AG08396 (cell line): ENCODE measurements around the gene CREB1.

ENCODE experiments used
- DNase-seq: peaks from one replicate; pipeline ENCODE4 v3.0.0; 2012; ENCODE audit warnings: low spot score, mixed read lengths

CREB1 gene

GRCh38 chr2:207504513-207505170 is 25.1 kb upstream of the CREB1 start:
- DNase-seq: peak; percentile 51

GRCh38 chr2:207505171-207505570 is 24.6 kb upstream of the CREB1 start:
- DNase-seq: no peak

DNA sequence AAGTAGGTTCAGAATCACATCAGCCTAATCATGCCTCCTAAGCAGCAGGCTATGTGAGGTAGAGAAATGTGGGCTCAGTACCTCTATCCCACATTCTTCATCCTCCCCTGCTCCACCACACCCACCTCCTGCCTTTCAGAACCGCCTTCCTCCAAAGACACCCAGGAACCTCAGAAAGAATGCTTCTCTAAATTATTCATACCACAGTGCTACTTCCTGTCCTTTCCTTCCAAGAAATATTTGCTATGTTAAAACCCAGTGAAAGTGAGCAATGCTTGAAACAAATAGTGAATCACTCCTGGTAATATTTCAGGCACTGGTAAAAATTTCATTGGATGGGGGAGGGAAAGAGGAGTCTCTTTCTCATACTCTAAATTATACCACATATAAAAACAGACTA is 24.0 kb upstream of the CREB1 start:
- DNase-seq: peak; percentile 51

DNA sequence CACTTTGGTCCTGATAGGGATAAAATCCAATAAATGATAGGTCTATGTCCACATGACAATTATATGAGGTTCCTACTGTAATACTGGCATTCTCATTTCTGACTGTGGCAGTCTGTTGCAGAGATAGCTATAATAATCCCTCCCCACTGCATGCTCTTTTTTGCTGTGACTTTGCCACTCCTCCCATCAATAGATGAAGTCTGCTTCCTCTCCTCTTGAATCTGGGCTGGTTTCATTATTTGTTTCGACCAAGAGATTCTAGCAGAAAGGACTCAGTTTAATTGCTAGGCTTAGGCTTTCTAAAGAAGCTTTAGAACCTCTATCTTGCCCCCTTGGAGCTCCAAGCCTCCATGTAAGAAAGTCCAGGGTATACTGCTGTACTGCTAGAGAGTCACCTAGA is 23.3 kb upstream of the CREB1 start:
- DNase-seq: no peak

DNA sequence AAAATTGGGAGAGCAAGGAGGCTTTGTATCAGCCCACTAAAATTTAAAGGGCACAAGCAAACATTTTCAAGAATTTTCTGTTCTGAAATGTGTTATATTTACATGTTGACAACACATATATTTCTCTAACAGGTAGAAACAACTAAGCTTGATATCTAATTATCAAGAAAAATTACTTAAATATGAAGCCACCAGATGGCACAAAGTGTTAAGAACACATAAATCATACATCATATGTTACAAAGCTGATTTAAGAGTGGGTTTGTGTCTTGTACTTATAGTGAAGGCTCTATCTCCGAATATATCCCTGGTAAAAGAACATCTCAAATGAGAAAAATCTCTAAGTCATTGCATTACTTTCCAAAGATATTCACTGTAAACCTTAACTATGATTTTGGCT is 19.6 kb upstream of the CREB1 start:
- no peak for DNase-seq

GRCh38 chr2:207511851-207512250 is 17.9 kb upstream of the CREB1 start:
- no peak for DNase-seq

DNA sequence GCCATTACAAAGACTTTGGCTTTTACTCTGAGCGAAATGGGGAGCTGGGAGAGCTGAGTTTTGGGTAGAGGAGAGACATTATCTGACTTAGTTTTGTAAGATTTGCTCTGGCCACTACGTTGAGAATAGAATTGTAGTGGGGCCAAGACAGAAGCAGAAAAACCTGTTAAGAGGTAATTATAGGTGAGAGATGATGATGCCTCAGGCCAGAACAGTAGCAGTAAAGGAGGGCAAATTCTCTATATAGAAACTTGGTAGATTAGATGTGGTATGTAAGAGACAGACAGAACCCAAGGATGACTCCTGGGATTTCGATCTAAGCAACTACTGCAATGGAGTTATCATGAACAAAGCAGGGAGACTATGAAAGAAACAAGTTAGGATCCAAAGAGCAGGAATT is 17.4 kb upstream of the CREB1 start:
- no peak for DNase-seq

- peak; percentile 69 for DNase-seq
Observed at GRCh38 chr2:207513551-207514257, 16.1 kb upstream of the CREB1 start.

GRCh38 chr2:207514451-207514850 is 15.3 kb upstream of the CREB1 start:
- no peak for DNase-seq

GRCh38 chr2:207515671-207516070 is 14.1 kb upstream of the CREB1 start:
- no peak for DNase-seq

GRCh38 chr2:207516206-207516605 is 13.6 kb upstream of the CREB1 start:
- no peak for DNase-seq

DNA sequence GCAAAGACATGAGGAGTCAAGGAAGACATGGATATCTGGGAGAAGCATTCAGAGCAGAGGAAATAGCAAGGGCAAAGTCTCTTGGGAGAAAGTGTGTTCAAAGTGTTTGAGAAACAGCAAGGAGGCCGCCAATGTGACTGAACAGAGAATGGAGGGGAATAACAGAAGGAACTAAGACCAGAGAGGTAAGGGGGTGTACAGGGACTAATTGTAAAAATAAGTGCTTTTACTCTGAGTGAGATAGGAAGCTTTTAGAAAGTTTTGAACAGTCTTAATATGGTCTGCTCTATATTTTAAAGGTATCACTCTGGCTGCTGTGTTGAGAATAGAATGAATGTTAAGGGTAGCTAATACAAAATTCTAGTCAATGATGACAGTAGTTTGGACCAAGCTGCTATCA is 6.8 kb upstream of the CREB1 start:
- no peak for DNase-seq

DNA sequence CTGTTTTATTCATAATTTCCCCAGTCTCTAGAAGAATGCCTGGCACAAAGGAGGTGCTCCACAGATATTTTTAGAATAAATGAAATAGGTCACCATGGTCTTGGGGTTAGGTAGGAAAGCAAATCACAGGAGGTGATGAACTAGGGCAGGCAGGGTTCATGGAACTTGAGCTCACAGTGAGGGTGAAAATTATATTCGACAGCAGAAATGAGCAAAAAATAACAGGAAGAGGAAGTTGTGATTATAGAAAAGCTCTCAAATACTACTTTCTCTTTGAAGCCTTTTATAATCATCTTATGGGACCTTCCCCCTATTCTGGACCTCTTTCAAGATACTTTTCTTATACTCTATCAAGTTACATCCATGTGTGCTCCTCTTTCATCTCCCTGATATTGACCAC is 4.5 kb upstream of the CREB1 start:
- no peak for DNase-seq

DNA sequence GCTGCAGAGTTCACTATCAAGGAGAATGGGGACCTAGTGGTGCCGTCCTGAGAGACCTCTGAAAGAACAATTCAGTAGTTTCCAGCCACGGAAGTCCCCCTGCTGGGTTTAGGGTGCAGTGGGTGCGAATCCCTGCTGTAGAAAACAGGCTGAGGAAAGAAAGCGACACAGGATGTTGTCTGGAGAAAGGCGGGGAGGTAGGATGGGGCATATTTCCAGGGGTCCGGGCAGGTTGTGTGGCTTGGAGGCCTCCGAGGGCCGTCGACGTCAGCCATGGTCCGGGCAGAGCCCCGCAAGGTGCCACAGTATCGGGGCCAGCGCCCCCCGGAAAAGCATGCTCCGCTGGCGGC is 807 bp upstream of the CREB1 start:
- DNase-seq: no peak

GRCh38 chr2:207530160-207531031 is 634 bp downstream of the CREB1 start:
- no peak for DNase-seq

DNA sequence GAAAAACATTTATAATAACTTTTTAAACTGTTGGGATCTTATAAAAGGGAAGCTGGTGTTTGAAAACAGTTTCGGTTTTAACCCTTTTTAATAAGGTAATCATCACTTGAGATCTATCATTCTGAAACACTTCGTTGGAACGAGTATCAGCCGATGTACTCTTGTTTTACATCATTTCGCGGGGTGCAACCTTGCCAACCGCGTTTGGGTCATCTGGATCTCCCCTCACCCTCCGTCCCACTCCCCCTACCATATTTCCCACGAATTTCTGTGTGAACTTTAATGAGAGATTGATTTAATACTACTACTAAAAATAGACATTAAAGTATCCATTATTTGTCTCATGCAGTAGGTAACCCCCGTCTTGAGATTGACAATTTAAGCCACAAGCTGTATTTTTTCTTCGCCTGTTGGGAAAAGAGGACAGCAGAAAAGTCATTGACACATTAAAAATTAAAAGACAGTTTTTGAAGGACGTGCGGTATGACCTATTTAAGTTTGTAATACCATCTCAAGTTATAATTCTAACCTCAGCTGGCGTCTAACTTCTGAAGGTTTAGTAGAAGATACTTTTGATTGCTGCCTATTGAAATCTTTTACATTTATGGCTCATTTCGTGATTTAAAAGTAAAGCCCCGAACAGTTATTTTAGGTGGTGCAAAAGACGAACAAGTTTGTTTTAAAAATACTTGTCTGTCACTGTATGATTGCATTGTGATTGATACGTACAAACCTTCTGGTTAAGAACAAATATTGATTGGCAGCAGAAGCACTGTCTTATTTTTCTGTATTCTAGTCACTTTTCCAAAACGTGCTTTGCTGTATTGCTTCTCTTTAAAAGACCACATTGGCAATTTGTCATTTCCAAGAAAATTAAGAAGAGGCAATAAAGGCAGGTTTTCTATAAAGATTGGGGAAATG is 1.5 kb downstream of the CREB1 start:
- DNase-seq: no peak

- no peak for DNase-seq
Observed at GRCh38 chr2:207532676-207533075, 2.9 kb downstream of the CREB1 start.

DNA sequence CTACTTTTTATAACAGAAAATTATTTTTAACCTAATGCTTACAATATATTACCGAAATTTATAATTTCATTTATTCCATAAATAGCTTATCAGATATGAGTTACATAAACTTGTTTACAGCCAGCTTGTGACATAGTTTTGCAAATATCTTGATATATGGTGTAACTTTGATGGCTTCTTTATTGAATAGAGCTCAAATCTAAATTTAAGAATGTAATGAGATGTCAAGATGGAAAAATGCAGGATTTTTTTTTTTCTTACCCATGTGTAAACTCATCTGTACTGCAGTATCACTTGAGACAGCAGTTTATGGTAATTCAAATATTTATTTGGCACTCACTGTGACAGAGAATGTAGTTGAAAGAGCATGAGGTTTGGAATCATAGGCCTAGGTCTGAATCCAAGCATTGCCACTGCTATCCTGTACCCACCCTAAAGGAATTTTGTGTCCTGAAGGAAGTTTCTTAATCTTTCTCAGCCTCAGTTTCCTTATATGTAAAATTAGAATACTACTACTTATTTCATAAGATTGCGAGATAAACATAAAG is 3.8 kb downstream of the CREB1 start:
- DNase-seq: no peak

GRCh38 chr2:207534417-207534816 is 4.7 kb downstream of the CREB1 start:
- no peak for DNase-seq

DNA sequence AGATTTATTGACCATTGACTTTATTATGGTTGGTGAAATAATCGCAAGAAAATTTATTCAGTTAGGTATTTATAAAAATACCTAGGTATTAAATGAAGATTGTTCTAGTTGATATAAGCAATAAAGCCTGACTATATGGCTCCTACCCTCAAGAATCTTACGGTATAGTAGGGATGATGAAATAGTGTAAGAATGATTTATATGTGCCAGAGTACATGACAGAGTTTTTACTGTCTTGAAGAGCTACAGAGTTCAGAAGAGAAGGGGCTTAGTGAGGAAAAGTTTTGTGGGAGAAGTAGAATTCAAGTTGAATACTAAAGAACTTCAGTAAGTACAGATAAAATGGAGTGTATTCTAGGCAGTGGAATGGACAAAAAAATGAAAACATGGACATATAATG is 9.7 kb downstream of the CREB1 start:
- DNase-seq: no peak

GRCh38 chr2:207540431-207540830 is 10.7 kb downstream of the CREB1 start:
- no peak for DNase-seq

GRCh38 chr2:207541933-207542332 is 12.2 kb downstream of the CREB1 start:
- DNase-seq: no peak
